Muscle of leg (tissue), 11 donors: ENCODE measurements around the gene ABCA1. TPM values are rescaled to one million over a fixed set of nuclear protein-coding genes. Genes with fewer than 3 reads are reported as not detected.

Experiments
- DNase-seq: peaks from one replicate; pipeline ENCODE4 v3.0.0; 2013
- H3K27ac ChIP-seq: one replicate; pipeline ENCODE4 v1.5.1; 2013; ENCODE audit warnings: mild to moderate bottlenecking, low read length, control low read depth
- H3K27me3 ChIP-seq: one replicate; pipeline ENCODE4 v1.6.1; 2013; ENCODE audit warnings: low read length; ENCODE audit not compliant: control insufficient read depth, insufficient read depth
- H3K36me3 ChIP-seq: one replicate; pipeline ENCODE4 v1.6.1; 2013; ENCODE audit warnings: low read length; ENCODE audit not compliant: control insufficient read depth, insufficient read depth
- H3K4me1 ChIP-seq: one replicate; pipeline ENCODE4 v1.6.1; 2013; ENCODE audit warnings: low read length; ENCODE audit not compliant: control insufficient read depth, insufficient read depth
- H3K4me3 ChIP-seq: one replicate; pipeline ENCODE4 v1.5.1; 2013; ENCODE audit warnings: low read length, control low read depth
- H3K9me3 ChIP-seq: replicated peaks from 2 replicates; pipeline ENCODE4 v1.6.1; 2013; ENCODE audit warnings: low read depth, low read length; ENCODE audit not compliant: control insufficient read depth
- WGBS: methylation state at CpG from one replicate; pipeline ENCODE4 v1.1.5; 2013; ENCODE audit warnings: missing lambda C conversion rate; ENCODE audit not compliant: insufficient coverage; 5-methylcytosine and 5-hydroxymethylcytosine counted together
- polyA plus RNA-seq, 8 donors: library from polyadenylated mRNA; unstranded; fragments of 120-200 nt; gene quantifications; one replicate each; pipeline versions ENCODE4 v1.2.1 to v1.2.3, GENCODE V29; 2013; ENCODE audit warnings: inconsistent platforms in 1 of 8, low replicate concordance in 1 of 8; ENCODE audit not compliant: insufficient read length in 8 of 8, insufficient read depth in 1 of 8
- total RNA-seq: library from RNA; stranded (reverse); fragments of 120-200 nt; gene quantifications from one replicate; pipeline ENCODE4 v1.2.4, GENCODE V29; 2013

Gene ABCA1
- total and polyA plus RNA-seq, 9 donors: 3.4 to 12.1 (median 5.2) TPM

DNA sequence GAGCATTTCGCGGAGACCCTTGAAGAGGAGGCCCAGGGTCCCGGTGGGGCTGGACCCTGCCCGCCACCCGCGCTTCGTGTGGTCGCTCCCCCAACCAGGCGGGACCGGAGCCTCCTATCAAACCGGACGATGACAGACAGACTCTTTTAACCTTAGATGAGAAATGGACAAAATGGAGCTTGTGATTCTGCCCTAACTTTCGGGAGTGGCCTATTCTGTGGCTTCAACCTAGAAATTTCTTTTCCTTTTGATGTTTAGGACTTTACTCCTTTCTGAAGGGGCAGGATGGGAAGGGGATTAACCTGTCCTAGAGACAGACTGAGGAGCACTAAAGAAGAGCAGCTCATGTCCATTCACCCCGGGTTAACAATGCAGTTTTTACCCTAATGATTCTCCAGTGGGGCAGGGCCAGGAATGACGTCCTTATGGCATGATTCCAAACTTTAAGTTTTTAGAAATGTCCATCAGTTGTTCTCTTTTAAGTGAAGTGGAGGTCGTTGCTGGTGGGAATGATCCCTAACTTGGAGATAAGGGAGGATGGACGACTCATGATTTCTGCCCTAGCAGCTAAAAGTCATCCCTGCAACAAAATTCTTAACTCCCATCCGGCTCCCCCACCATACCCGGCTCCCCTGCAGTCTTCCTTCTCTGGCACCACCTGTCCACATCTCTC, 179.5 kb downstream of the ABCA1 start:
- Histone ChIP-seq H3K27ac (peak overlapping the region; percentile 95), H3K27me3 (no peaks in the 10 kb centered on the region), H3K36me3 (peaks cover 5% of the 10 kb centered on the region), H3K4me3 (peak overlapping the region; percentile 90), H3K9me3 (no peaks in the 10 kb centered on the region), H3K4me1 (peaks cover 6% of the 10 kb centered on the region)
- 16% methylated on average over 8 of the region's 19 CpGs for WGBS
- peak; percentile 71 for DNase-seq

DNA sequence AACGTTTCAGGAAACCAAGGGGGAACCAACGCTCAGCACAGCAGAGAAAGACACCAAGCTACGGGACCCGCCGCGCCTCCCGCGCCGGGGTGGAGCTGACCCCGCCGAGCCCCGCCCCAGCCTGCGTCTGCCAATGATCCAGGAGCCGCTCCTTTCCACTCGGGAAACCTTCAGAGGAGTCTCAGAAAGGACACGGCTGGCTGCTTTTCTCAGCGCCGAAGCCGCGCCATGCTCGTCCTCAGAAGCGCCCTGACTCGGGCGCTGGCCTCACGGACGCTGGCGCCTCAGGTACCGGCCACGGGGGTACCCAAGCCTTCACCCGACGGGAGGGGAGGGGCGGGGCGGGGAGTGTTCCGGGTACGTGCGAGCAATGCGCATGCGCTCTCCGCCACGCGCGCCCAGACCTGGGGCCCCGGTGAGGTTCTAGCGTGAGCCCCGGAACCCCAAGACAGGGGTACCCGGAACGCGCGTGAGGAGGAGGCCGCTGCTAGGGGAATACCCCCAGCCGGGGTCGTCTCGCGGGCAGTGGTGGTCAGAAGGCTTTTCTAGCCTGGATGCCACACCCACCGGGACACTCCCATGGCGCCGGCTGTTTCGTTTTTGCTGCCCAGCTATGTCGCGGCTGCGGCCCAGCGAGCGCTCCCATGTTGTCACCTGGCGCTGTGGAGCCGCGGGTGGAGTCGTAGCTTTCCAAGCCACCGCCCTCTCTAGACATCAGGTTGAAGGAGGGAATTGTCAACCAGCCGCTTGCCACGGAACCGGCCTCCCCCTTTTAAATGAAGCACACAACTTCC, 180.2 kb downstream of the ABCA1 start, which contains the start of gene NIPSNAP3A:
Gene NIPSNAP3A, plus strand, starts transcription at position 119 of the 794 bp plus-strand sequence. Its CDS starts 110 bp downstream, at position 229.
- H3K4me3 ChIP-seq: peak within 1 kb of the TSS; percentile 90
- peak within 1 kb of the TSS; percentile 95 for H3K27ac ChIP-seq
- H3K4me1 ChIP-seq: peaks cover 6% of the 10 kb centered on the region
- no peaks in the 10 kb centered on the region for H3K9me3 ChIP-seq
- H3K27me3 ChIP-seq: no peaks in the 10 kb centered on the region
- peak; percentile 93 for DNase-seq
- peaks cover 4% of the 10 kb centered on the region for H3K36me3 ChIP-seq
- under 1% methylated on average over 71 of the region's 71 CpGs for WGBS

DNA sequence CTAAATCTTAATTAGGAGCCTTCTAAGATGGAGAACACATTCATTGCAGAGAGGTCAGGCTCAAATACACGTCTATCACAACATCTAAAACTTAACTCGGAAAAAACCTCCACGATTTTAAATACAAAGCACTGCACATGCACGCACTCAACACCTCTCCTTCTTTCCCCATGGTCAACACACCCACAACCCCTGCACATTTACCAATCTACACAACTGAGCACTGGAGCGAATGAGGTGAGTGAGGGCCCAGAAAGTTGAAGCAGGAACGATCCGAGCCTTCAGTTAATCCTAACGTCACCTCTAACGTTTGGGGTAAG, 180.8 kb downstream of the ABCA1 start:
- WGBS: 1% methylated on average over 9 of the region's 9 CpGs
- Histone ChIP-seq H3K27ac (peak overlapping the region; percentile 95), H3K36me3 (peaks cover 2% of the 10 kb centered on the region), H3K4me3 (peak overlapping the region; percentile 90), H3K9me3 (no peaks in the 10 kb centered on the region), H3K27me3 (no peaks in the 10 kb centered on the region), H3K4me1 (peaks cover 6% of the 10 kb centered on the region)
- no peak for DNase-seq

DNA sequence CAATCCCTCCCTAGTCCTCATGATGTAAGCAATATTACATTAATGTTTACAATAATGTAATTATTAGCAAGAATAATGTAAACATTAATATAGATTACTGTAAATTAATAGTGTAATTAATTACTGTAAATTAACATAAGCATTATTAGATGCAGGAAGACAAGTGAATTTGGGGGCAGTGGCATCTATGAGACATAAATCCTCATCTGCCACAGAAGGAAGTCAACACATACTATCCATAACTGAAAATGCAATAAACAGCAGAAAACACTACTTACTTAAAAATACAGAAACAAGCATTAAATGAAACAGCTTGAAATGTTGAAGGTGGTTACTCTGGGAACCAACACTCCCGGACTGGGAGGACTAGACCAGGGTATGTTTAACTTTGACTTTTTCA, 181.2 kb downstream of the ABCA1 start:
- WGBS: no CpG with 5 or more reads among the region's 1 CpG
- Histone ChIP-seq H3K4me1 (peaks cover 6% of the 10 kb centered on the region), H3K36me3 (peaks cover 2% of the 10 kb centered on the region), H3K27me3 (no peaks in the 10 kb centered on the region), H3K27ac (peak overlapping the region; percentile 95), H3K9me3 (no peaks in the 10 kb centered on the region), H3K4me3 (peak overlapping the region; percentile 90)
- no peak for DNase-seq

DNA sequence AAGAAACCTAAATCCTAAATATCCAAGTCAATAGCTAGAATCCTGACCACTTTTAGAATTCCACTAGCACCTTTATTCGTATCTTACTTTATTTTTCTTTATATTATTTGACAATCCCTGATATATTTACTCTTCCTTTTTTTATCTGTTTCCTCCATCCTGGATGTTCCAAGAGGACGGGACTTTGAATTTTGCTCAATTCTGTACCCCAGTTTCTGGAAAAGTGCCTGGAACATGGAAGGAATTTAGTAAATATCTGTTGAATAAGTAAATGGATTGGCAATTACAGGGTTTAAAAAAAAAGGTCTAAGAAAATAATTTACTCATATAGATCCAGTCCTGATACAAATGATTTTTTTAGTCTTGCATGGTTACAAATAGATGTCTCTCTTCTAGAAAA, 181.7 kb downstream of the ABCA1 start:
- WGBS: no CpG with 5 or more reads among the region's 2 CpGs
- Histone ChIP-seq H3K36me3 (peaks cover 2% of the 10 kb centered on the region), H3K9me3 (no peaks in the 10 kb centered on the region), H3K27me3 (no peaks in the 10 kb centered on the region), H3K27ac (no peak overlapping the region), H3K4me3 (no peak overlapping the region), H3K4me1 (peaks cover 6% of the 10 kb centered on the region)
- DNase-seq: no peak

DNA sequence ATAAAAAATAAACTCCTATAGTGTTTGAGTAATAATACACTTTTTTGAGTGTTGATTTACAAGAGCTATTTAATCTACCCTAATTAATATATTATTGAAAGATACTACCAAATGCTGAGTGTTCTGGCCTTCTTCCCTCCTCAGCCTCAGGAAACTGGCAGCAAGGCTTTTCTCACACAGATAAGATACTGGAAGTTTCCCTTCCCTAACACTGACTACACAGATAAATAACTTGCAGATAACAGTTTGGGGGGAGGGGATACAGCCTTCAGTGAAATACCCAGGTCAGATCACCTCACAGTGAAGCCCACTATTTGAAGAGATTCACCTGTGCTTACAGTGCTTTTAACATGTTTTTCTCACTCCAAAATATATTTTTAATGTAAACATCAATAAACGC, 182.1 kb downstream of the ABCA1 start:
- Histone ChIP-seq H3K4me3 (no peak overlapping the region), H3K36me3 (peaks cover under 1% of the 10 kb centered on the region), H3K9me3 (no peaks in the 10 kb centered on the region), H3K27me3 (no peaks in the 10 kb centered on the region), H3K27ac (no peak overlapping the region), H3K4me1 (peaks cover 6% of the 10 kb centered on the region)
- WGBS: no CpG with 5 or more reads among the region's 1 CpG
- no peak for DNase-seq

DNA sequence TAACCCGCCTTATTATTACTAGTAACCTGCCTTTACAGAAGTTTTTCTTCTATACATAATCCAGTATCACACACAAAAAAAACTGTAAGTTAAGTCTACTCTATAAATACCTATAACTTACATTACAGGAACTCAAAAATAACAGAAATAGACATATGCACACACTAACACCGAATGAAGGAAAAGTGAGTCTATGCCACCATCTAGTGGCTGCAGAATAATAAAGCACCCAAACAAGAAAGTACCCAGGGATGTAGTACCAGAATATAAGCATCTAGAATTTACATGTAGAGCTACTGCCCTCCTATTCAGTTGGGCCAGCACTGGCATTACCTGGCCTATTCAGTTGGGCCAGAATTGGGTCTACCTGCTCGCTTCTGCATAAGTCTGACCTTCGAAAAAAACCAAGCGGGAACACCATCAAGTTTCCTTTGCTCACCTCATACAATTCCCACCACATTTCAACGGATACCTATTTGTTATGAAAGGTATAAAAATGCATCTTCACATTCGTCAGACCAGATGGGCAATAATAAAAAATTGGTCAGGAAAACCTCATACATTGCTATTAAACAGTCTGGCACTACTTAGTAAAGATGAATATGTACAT, 184.5 kb downstream of the ABCA1 start:
- no peak overlapping the region for H3K27ac ChIP-seq

DNA sequence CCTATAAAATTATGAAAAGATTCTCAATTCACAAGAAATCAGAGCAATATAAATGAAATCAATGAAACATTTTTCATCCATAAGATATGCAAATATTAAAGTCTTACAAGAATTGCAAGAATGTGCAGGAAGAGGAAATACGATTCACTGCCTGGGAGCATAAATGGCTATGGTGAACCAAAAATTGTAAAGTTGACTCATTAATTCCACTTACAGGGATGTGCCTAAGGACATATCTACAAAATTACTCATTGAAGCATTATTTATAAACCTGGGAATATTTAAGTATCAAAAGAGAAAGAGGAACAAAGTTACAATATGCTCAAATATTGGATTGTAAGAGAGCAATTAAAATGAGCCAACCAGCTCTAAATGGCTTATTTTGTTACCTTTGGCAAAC, 187.3 kb downstream of the ABCA1 start:
- H3K27ac ChIP-seq: no peak overlapping the region
- H3K27me3 ChIP-seq: no peaks in the 10 kb centered on the region
- no peak overlapping the region for H3K4me3 ChIP-seq
- no peaks in the 10 kb centered on the region for H3K36me3 ChIP-seq
- no peak for DNase-seq
- no peaks in the 10 kb centered on the region for H3K9me3 ChIP-seq
- no CpG with 5 or more reads among the region's 1 CpG for WGBS
- no peaks in the 10 kb centered on the region for H3K4me1 ChIP-seq

More for the DNA sequence above, 184.5 kb downstream of the ABCA1 start:
- Histone ChIP-seq H3K36me3 (no peaks in the 10 kb centered on the region), H3K4me1 (peaks cover 2% of the 10 kb centered on the region), H3K4me3 (no peak overlapping the region), H3K27me3 (no peaks in the 10 kb centered on the region), H3K9me3 (no peaks in the 10 kb centered on the region)
- no CpG with 5 or more reads among the region's 7 CpGs for WGBS
- peak; percentile 82 for DNase-seq

DNA sequence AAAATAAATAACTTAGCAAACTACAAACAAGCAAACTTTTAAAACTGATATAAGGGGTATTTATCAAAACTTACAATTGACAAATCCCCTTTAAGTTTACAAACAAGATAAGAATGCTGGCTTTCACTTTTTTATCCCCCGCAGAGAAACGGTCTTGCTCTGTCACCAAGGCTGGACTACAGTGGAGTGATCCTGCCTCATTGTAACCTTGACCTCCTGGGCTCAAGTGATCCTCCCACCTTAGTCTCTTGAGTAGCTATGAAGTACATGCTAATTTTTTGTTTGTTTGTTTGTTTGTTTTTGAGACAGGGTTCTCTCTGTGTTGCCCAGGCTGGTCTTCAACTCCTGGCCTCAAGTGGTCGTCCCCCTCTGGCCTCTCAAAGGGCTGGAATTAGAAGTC, 189.5 kb downstream of the ABCA1 start:
- 71% methylated on average over 2 of the region's 3 CpGs for WGBS

More for the DNA sequence above, 189.5 kb downstream of the ABCA1 start:
- Histone ChIP-seq H3K27ac (no peak overlapping the region), H3K36me3 (no peaks in the 10 kb centered on the region), H3K4me1 (no peaks in the 10 kb centered on the region), H3K4me3 (no peak overlapping the region), H3K9me3 (no peaks in the 10 kb centered on the region), H3K27me3 (no peaks in the 10 kb centered on the region)
- no peak for DNase-seq
